CD4-positive, alpha-beta memory T cell (primary cell): ENCODE data around the gene CYP2B6. TPM values are rescaled to one million over a fixed set of nuclear protein-coding genes. Genes with fewer than 3 reads are reported as not detected.
A peak's percentile ranks its signal among the peaks of the same experiment; 100 is the strongest.
"Not testable (repeated sequence)": the region's sequence is repeated elsewhere in the genome, so short reads cannot be mapped to it uniquely, and the experiment has no call there.

Experiments used
- CTCF ChIA-PET: fragments of 350-600 bp; sonication (Branson Sonifier 250); formaldehyde crosslinking; loops from one replicate; lab custom pipeline; 2021; ENCODE audit warnings: inconsistent platforms; ENCODE audit not compliant: partially characterized antibody; lab: Charles Lee
- POLR2A ChIA-PET: fragments of 350-600 bp; sonication (Branson Sonifier 250); formaldehyde crosslinking; loops from one replicate; lab custom pipeline; 2021; ENCODE audit not compliant: partially characterized antibody; lab: Charles Lee
- DNase-seq, 5 donors: peaks; one replicate each; pipeline versions ENCODE4 v3.0.0 to v3.0.0-alpha.2; 2020 to 2022; ENCODE audit warnings: mixed read lengths in 1 of 5
- H3K27ac ChIP-seq: one replicate; pipeline ENCODE4 v1.7.0; 2013; ENCODE audit warnings: low read depth, low read length
- H3K27me3 ChIP-seq: 2 replicates; pipeline ENCODE4 v1.7.0; 2013; ENCODE audit warnings: mild to moderate bottlenecking, low read length, moderate library complexity; ENCODE audit not compliant: insufficient read depth
- H3K36me3 ChIP-seq: 2 replicates; pipeline ENCODE4 v1.7.0; 2013; ENCODE audit warnings: mild to moderate bottlenecking, low read length, moderate library complexity; ENCODE audit not compliant: insufficient read depth
- H3K4me1 ChIP-seq: 2 replicates; pipeline ENCODE4 v1.7.0; 2013; ENCODE audit warnings: mild to moderate bottlenecking, low read length, moderate library complexity; ENCODE audit not compliant: insufficient read depth
- H3K4me3 ChIP-seq, 2 donors: one replicate each; pipeline ENCODE4 v1.7.0; 2013; ENCODE audit warnings: low read length in 2 of 2, mild to moderate bottlenecking in 1 of 2
- H3K9me3 ChIP-seq, 2 donors: one replicate each; pipeline ENCODE4 v1.7.0; 2013; ENCODE audit warnings: low read length in 2 of 2, control low read depth in 1 of 2; ENCODE audit not compliant: control insufficient read depth in 1 of 2
- H3K27ac Mint-ChIP-seq, 7 donors: one replicate each; pipeline ENCODE4 v1.8.0; 2020 to 2021; ENCODE audit warnings: mixed read lengths in 7 of 7, mild to moderate bottlenecking in 6 of 7, inconsistent platforms in 3 of 7, moderate library complexity in 3 of 7
- H3K27me3 Mint-ChIP-seq, 2 donors: one replicate each; pipeline ENCODE4 v1.8.0; 2020 to 2021; ENCODE audit warnings: mixed read lengths in 2 of 2
- H3K36me3 Mint-ChIP-seq, 2 donors: one replicate each; pipeline ENCODE4 v1.8.0; 2020 to 2021; ENCODE audit warnings: mixed read lengths in 2 of 2, inconsistent platforms in 1 of 2, mild to moderate bottlenecking in 1 of 2
- H3K4me1 Mint-ChIP-seq, 4 donors: one replicate each; pipeline ENCODE4 v1.8.0; 2020 to 2021; ENCODE audit warnings: mixed read lengths in 4 of 4, mild to moderate bottlenecking in 1 of 4
- H3K4me3 Mint-ChIP-seq, 8 donors: one replicate each; pipeline ENCODE4 v1.8.0; 2020 to 2021; ENCODE audit warnings: mixed read lengths in 8 of 8, mild to moderate bottlenecking in 7 of 8, moderate library complexity in 6 of 8, inconsistent platforms in 3 of 8
- H3K9me3 Mint-ChIP-seq, 8 donors: one replicate each; pipeline ENCODE4 v1.8.0; 2020 to 2021; ENCODE audit warnings: mixed read lengths in 8 of 8, mild to moderate bottlenecking in 5 of 8, inconsistent platforms in 3 of 8, moderate library complexity in 1 of 8
- intact Hi-C: fragments of 100-400 bp; cut with micrococcal nuclease; formaldehyde crosslinking; loops from one replicate; pipeline ENCODE4 v1.15.1; 2023
- polyA plus RNA-seq, 2 donors: library from polyadenylated mRNA; unstranded; fragments of 300-500 nt; fragmentation: Illumina TruSeq; gene quantifications; one replicate each; pipeline ENCODE4 v1.2.3, GENCODE V29; 2021
- total RNA-seq, 2 experiments: library from RNA; stranded (reverse); gene quantifications; one replicate each; pipeline ENCODE4 v1.2.3, GENCODE V29; 2021

CYP2B6 gene
- total and polyA plus RNA-seq, 4 experiments from 2014 or later, result not detected

DNA sequence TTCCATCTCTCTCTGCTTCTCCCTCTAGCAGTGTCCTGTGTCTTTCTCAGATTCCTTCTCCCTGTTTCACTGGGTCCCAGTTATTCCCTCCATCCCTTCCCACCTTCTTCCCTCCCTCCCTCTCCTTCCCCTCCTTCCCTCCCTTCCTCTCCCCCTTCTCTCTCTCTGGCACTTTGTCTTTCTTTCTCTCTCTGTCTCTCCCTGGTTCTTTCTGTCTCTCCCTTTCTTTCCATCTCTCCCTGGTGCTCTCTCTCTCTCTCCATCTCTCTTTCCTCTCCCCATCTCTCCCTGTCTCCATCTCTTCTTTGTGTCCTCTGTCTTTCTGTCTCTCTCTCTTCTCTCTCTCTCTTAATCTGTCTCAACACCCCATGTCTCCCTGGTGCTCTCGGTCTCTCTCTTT, 31.7 kb upstream of the CYP2B6 start:
- Histone ChIP-seq H3K4me1 (no peaks in the 10 kb centered on the region), H3K4me3 (no peak overlapping the region), H3K27ac (no peak overlapping the region), H3K36me3 (no peaks in the 10 kb centered on the region), H3K9me3 (peaks cover 0 to 14% of the 10 kb centered on the region in 2 donors), H3K27me3 (peaks cover 5% of the 10 kb centered on the region)
- H3K4me1 Mint-ChIP-seq, result peaks cover 0 to 1% (median 0%) of the 10 kb centered on the region in 4 donors
- intact Hi-C loops, result no loop called here
- no peak overlapping the region for H3K4me3 Mint-ChIP-seq
- no peak for DNase-seq
- CTCF ChIA-PET, result no interaction called here
- H3K27ac Mint-ChIP-seq, result no peak overlapping the region
- peaks cover 3 to 40% (median 33%) of the 10 kb centered on the region in 8 donors for H3K9me3 Mint-ChIP-seq
- peaks cover 6 to 7% of the 10 kb centered on the region in 2 donors for H3K36me3 Mint-ChIP-seq
- POLR2A ChIA-PET, result no interaction called here
- H3K27me3 Mint-ChIP-seq, result peaks cover 15 to 19% of the 10 kb centered on the region in 2 donors

DNA sequence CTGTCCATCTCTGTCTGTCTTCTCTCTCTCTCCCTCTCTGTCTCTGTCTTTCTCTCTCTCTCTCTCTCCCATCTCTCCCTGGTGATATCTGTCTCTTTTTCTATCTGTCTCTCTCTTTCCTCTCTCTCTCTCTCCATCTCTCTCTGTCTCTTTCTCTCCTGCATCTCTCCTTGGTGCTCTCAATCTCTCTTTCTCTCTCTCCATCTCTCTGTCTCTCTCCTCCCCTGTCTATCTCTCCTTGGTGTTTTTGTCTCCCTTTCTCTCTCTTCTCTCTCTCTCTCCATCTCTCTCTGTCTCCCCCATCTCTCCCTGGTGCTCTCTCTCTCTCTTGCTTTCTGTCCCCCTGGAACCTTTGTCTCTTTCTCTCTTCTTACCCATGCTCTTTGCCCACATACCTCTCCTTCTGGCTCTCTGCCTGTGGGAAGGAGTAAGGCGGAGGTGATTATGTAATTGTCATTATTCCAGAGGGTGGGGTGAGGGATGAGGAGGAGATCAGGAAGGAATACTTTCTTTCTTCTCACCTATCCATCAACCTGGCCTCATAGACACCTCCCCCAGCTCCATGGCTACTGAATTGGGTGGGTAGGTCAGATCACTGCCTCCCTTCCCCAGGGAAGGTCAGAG, 30.9 kb upstream of the CYP2B6 start:
- ChIA-PET CTCF (no interaction called here), POLR2A (no interaction called here)
- H3K9me3 Mint-ChIP-seq, result peaks cover 3 to 32% (median 25%) of the 10 kb centered on the region in 8 donors
- no peak overlapping the region for H3K27ac Mint-ChIP-seq
- no peaks in the 10 kb centered on the region for H3K36me3 ChIP-seq
- H3K4me3 Mint-ChIP-seq, result no peak overlapping the region
- intact Hi-C loops, result no loop called here
- H3K4me1 ChIP-seq, result no peaks in the 10 kb centered on the region
- peaks cover 0 to 4% of the 10 kb centered on the region in 2 donors for H3K36me3 Mint-ChIP-seq
- peaks cover 0 to 7% of the 10 kb centered on the region in 2 donors for H3K9me3 ChIP-seq
- peaks cover 5% of the 10 kb centered on the region for H3K27me3 ChIP-seq
- DNase-seq, result no peak
- peaks cover 0 to 1% (median 0%) of the 10 kb centered on the region in 4 donors for H3K4me1 Mint-ChIP-seq
- peaks cover 15 to 19% of the 10 kb centered on the region in 2 donors for H3K27me3 Mint-ChIP-seq
- no peak overlapping the region for H3K4me3 ChIP-seq
- H3K27ac ChIP-seq, result no peak overlapping the region

DNA sequence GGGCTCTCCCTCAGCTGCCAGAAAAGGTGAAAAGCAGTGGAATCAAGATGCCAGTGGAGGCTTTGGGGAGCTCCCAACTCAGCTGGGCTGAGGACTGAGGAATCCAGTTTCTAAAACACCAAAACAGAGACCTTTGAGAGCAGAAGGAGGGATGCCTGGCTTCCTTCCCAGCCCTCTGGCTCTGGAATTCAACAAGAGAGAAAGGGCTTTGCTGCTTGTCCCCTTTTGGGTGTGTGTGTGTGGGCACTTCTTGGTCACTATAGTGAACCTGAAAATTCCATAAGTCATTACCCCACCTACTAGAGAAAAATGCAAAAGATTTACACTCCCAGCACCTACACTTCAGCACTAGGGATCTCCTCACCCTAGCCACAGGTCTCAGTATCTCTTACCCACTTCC, 30.3 kb upstream of the CYP2B6 start:
- Mint-ChIP-seq H3K36me3 (peaks cover 0 to 4% of the 10 kb centered on the region in 2 donors), H3K4me1 (peaks cover 0 to 1% (median 0%) of the 10 kb centered on the region in 4 donors), H3K4me3 (no peak overlapping the region), H3K9me3 (peaks cover 3 to 29% (median 20%) of the 10 kb centered on the region in 8 donors), H3K27ac (no peak overlapping the region), H3K27me3 (peaks cover 15 to 19% of the 10 kb centered on the region in 2 donors)
- ChIA-PET CTCF (no interaction called here), POLR2A (no interaction called here)
- Histone ChIP-seq H3K9me3 (peaks cover 0 to 4% of the 10 kb centered on the region in 2 donors), H3K4me1 (no peaks in the 10 kb centered on the region), H3K27me3 (peaks cover 5% of the 10 kb centered on the region), H3K36me3 (no peaks in the 10 kb centered on the region), H3K27ac (no peak overlapping the region), H3K4me3 (no peak overlapping the region)
- DNase-seq, result no peak
- intact Hi-C loops, result no loop called here

DNA sequence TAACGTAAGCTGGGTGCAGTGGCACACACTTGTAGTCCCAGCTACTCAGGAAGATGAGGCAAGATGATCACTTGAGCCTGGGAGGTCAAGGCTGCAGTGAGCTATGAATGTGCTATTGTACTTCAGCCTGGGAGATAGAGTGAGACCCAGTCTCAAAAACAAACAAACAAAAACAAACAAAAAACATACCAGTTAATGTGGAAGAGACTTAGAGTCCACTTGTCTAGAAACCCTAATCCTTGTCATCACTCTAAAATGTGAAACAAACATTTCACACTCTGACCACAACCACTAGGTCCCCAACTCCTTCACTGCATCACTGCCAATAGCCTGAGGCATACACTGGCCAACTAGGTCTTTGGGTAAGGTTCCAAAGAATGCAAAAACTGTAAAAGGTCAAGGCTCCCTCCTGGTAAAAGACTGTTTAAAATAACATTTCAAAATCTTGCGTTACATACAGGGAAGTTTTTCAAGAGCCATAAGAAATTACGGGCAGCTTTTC, 28.6 kb upstream of the CYP2B6 start:
- Histone ChIP-seq H3K27me3 (peaks cover 5% of the 10 kb centered on the region), H3K4me1 (no peaks in the 10 kb centered on the region), H3K9me3 (no peaks in the 10 kb centered on the region), H3K27ac (no peak overlapping the region), H3K36me3 (no peaks in the 10 kb centered on the region), H3K4me3 (no peak overlapping the region)
- intact Hi-C loops, result no loop called here
- H3K4me3 Mint-ChIP-seq, result no peak overlapping the region
- CTCF ChIA-PET, result interaction anchor here (2.1 kb wide), 1 partner anchor 12 kb away, joined by 7 read pairs; no protein-coding TSS in a partner anchor
- POLR2A ChIA-PET, result interaction anchor here (1.4 to 1.5 kb wide), 2 partner anchors 8 to 185 kb away, joined by 3 to 5 read pairs; partner anchors contain the start of gene RAB4B
- H3K27ac Mint-ChIP-seq, result no peak overlapping the region
- H3K36me3 Mint-ChIP-seq, result no peaks in the 10 kb centered on the region
- H3K27me3 Mint-ChIP-seq, result peaks cover 15 to 19% of the 10 kb centered on the region in 2 donors
- DNase-seq, result no peak
- H3K9me3 Mint-ChIP-seq, result peaks cover 0 to 12% (median 5%) of the 10 kb centered on the region in 8 donors
- H3K4me1 Mint-ChIP-seq, result peaks cover 0 to 2% (median under 1%) of the 10 kb centered on the region in 4 donors

DNA sequence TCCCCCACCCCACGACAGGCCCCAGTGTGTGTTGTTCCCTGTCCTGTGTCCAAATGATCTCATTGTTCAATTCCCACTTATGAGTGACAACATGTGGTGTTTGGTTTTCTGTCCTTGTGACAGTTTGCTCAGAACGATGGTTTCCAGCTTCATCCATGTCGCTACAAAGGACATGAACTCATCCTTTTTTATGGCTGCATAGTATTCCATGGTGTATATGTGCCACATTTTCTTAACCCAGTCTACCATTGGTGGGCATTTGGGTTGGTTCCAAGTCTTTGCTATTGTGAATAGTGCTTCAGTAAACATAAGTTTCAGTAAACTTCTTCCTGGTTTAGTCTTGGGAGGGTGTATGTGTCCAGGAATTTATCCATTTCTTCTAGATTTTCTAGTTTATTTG, 26.7 kb upstream of the CYP2B6 start:
- H3K27ac ChIP-seq, H3K9me3 ChIP-seq, DNase-seq, H3K4me3 ChIP-seq, H3K36me3 ChIP-seq, H3K36me3 Mint-ChIP-seq, H3K27me3 ChIP-seq, H3K4me3 Mint-ChIP-seq, H3K4me1 ChIP-seq, POLR2A ChIA-PET, H3K9me3 Mint-ChIP-seq, intact Hi-C loops: not testable (repeated sequence)
- Mint-ChIP-seq H3K27me3 (peaks cover 16 to 19% of the 10 kb centered on the region in 2 donors), H3K4me1 (peaks cover 9 to 14% (median 11%) of the 10 kb centered on the region in 4 donors), H3K27ac (peak overlapping the region in 1 of 7 donors; percentile 42)
- CTCF ChIA-PET, result interaction anchor here (1.1 kb wide), 1 partner anchor 180 kb away, joined by 3 read pairs; no protein-coding TSS in a partner anchor

DNA sequence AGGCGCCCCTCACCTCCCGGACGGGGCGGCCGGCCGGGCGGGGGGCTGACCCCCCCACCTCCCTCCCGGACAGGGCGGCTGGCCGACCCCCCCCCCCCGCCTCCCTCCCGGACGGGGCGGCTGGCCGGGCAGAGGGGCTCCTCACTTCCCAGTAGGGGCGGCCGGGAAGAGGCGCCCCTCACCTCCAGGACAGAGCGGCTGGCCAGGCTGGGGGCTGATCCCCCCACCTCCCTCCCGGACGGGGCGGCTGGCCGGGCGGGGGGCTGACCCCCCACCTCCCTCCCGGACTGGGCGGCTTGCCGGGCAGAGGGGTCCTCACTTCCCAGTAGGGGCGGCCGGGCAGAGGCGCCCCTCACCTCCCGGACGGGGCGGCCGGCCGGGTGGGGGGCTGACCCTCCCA, 25.7 kb upstream of the CYP2B6 start:
- H3K27me3 Mint-ChIP-seq, result peaks cover 16 to 19% of the 10 kb centered on the region in 2 donors
- DNase-seq, result not testable (repeated sequence)

DNA sequence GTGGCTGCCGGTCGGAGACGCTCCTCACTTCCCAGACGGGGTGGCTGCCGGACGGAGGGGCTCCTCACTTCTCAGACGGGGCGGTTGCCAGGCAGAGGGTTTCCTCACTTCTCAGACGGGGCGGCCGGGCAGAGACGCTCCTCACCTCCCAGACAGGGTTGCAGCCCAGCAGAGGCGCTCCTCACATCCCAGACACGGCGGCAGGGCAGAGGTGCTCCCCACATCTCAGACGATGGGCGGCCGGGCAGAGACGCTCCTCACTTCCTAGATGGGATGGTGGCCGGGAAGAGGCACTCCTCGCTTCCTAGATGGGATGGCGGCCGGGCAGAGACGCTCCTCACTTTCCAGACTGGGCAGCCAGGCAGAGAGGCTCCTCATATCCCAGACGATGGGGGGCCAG, 24.5 kb upstream of the CYP2B6 start:
- POLR2A ChIA-PET, result not testable (repeated sequence)

More for the DNA sequence above, 25.7 kb upstream of the CYP2B6 start:
- CTCF ChIA-PET, H3K36me3 Mint-ChIP-seq, H3K27me3 ChIP-seq, H3K9me3 ChIP-seq, H3K36me3 ChIP-seq, POLR2A ChIA-PET, H3K4me3 Mint-ChIP-seq, H3K4me3 ChIP-seq, H3K9me3 Mint-ChIP-seq, H3K27ac Mint-ChIP-seq, intact Hi-C loops, H3K27ac ChIP-seq: not testable (repeated sequence)
- H3K4me1 Mint-ChIP-seq, result peaks cover 19 to 24% (median 21%) of the 10 kb centered on the region in 4 donors
- peaks cover 18% of the 10 kb centered on the region for H3K4me1 ChIP-seq

More for the DNA sequence above, 24.5 kb upstream of the CYP2B6 start:
- DNase-seq, CTCF ChIA-PET, H3K27ac ChIP-seq, H3K27me3 ChIP-seq, intact Hi-C loops, H3K27ac Mint-ChIP-seq, H3K9me3 ChIP-seq, H3K36me3 Mint-ChIP-seq, H3K4me3 Mint-ChIP-seq, H3K9me3 Mint-ChIP-seq, H3K36me3 ChIP-seq, H3K4me3 ChIP-seq: not testable (repeated sequence)
- peaks cover 31 to 37% (median 33%) of the 10 kb centered on the region in 4 donors for H3K4me1 Mint-ChIP-seq
- peaks cover 31% of the 10 kb centered on the region for H3K4me1 ChIP-seq
- peaks cover 13 to 14% of the 10 kb centered on the region in 2 donors for H3K27me3 Mint-ChIP-seq
